Ascending aorta (tissue), 2 donors: ENCODE measurements around the gene RPL5. TPM values are rescaled to one million over a fixed set of nuclear protein-coding genes. Genes with fewer than 3 reads are reported as not detected.

Experiments
- DNase-seq, 2 donors: peaks; one replicate each; pipeline ENCODE4 v3.0.0-alpha.2; 2019; ENCODE audit warnings: low spot score in 2 of 2
- H3K27ac ChIP-seq, 2 donors: fragments of 200-600 bp; sonication (generic); one replicate each; pipeline ENCODE4 v1.5.1; 2016 to 2017; ENCODE audit warnings: mild to moderate bottlenecking in 1 of 2
- H3K27me3 ChIP-seq: fragments of 200-600 bp; sonication (generic); one replicate; pipeline ENCODE4 v1.5.1; 2017
- H3K36me3 ChIP-seq, 2 donors: fragments of 200-600 bp; sonication (generic); one replicate each; pipeline ENCODE4 v1.5.1; 2016
- H3K4me1 ChIP-seq, 2 donors: fragments of 200-600 bp; sonication (generic); one replicate each; pipeline ENCODE4 v1.5.1; 2016 to 2017; ENCODE audit warnings: mild to moderate bottlenecking in 1 of 2
- H3K4me3 ChIP-seq, 2 donors: fragments of 200-600 bp; sonication (generic); one replicate each; pipeline ENCODE4 v1.5.1; 2016 to 2017; ENCODE audit warnings: mild to moderate bottlenecking in 1 of 2
- H3K9me3 ChIP-seq, 2 donors: fragments of 200-600 bp; sonication (generic); one replicate each; pipeline ENCODE4 v1.5.1; 2016
- CTCF ChIP-seq, 3 experiments: fragments of 200-600 bp in 2 of 3; fragments of 450-650 bp in 1 of 3; sonication (generic) in 2 of 3; IDR thresholded peaks; one replicate each; pipeline ENCODE4 v1.5.1; 2016 to 2019; ENCODE audit warnings: antibody characterized with exemption in 3 of 3, mild to moderate bottlenecking in 1 of 3, moderate library complexity in 1 of 3
- intact Hi-C: fragments of 100-400 bp; cut with DNase I; formaldehyde crosslinking; loops from one replicate; pipeline ENCODE4 v1.15.1; 2023
- total RNA-seq: library from RNA; depleted of rRNA; stranded (reverse); fragments of >200 nt; gene quantifications from one replicate; pipeline ENCODE4 v1.1.0, GENCODE V29; 2016

Gene RPL5
- total RNA-seq, 1 donor from 2014 or later, result 617 TPM

GRCh38 chr1:92832537-92833114 is 786 bp downstream of the RPL5 start:
- intact Hi-C loops, result loop anchor here (1.0 to 10.0 kb wide), 5 partner anchors 47 to 1012 kb away; partner anchors contain the start of genes CCDC18, DIPK1A, EVI5 and GLMN
- peaks cover 12 to 16% of the 10 kb centered on the region in 2 donors for H3K4me1 ChIP-seq

GRCh38 chr1:92833840-92834239 is 2.0 kb downstream of the RPL5 start:
- H3K36me3 ChIP-seq, result peaks cover 42 to 43% of the 10 kb centered on the region in 2 donors
- peak overlapping the region in 1 of 2 donors; percentile 90 for H3K27ac ChIP-seq
- no peak for DNase-seq
- no peaks in the 10 kb centered on the region for H3K27me3 ChIP-seq
- H3K4me1 ChIP-seq, result peaks cover 12 to 16% of the 10 kb centered on the region in 2 donors
- peak overlapping the region; percentile 80 for H3K4me3 ChIP-seq
- intact Hi-C loops, result loop anchor here (10.0 kb wide), 3 partner anchors 351 to 1011 kb away; partner anchors contain the start of genes CCDC18, GLMN, RPAP2 and TMED5
- no peak for TF ChIP-seq CTCF (IDR thresholded peaks at IDR 0.05)
- H3K9me3 ChIP-seq, result no peaks in the 10 kb centered on the region

More at GRCh38 chr1:92832537-92833114, 786 bp downstream of the RPL5 start:
- no peak for TF ChIP-seq CTCF (IDR thresholded peaks at IDR 0.05)
- no peak for DNase-seq
- Histone ChIP-seq H3K4me3 (peak overlapping the region; percentile 80), H3K36me3 (peaks cover 30 to 34% of the 10 kb centered on the region in 2 donors), H3K27me3 (no peaks in the 10 kb centered on the region), H3K9me3 (no peaks in the 10 kb centered on the region), H3K27ac (peak overlapping the region; percentile 85 to 90)

- H3K27me3 ChIP-seq, result no peaks in the 10 kb centered on the region
- H3K9me3 ChIP-seq, result no peaks in the 10 kb centered on the region
- intact Hi-C loops, result loop anchor here (10.0 kb wide), 3 partner anchors 350 to 1010 kb away; partner anchors contain the start of genes CCDC18, GLMN, RPAP2 and TMED5
- peaks cover 12 to 16% of the 10 kb centered on the region in 2 donors for H3K4me1 ChIP-seq
- peak overlapping the region in 1 of 2 donors; percentile 80 for H3K4me3 ChIP-seq
- H3K27ac ChIP-seq, result peak overlapping the region in 1 of 2 donors; percentile 90
- DNase-seq, result no peak
- H3K36me3 ChIP-seq, result peaks cover 42 to 46% of the 10 kb centered on the region in 2 donors
- no peak for TF ChIP-seq CTCF (IDR thresholded peaks at IDR 0.05)
Observed at GRCh38 chr1:92834617-92835016, 2.8 kb downstream of the RPL5 start.

GRCh38 chr1:92837062-92837461 is 5.2 kb downstream of the RPL5 start:
- Histone ChIP-seq H3K4me3 (no peak overlapping the region), H3K36me3 (peaks cover 63 to 64% of the 10 kb centered on the region in 2 donors), H3K27ac (no peak overlapping the region), H3K9me3 (no peaks in the 10 kb centered on the region), H3K4me1 (peaks cover 12 to 16% of the 10 kb centered on the region in 2 donors), H3K27me3 (no peaks in the 10 kb centered on the region)
- DNase-seq, result no peak
- no peak for TF ChIP-seq CTCF (IDR thresholded peaks at IDR 0.05)
- intact Hi-C loops, result loop anchor here (10.0 kb wide), 3 partner anchors 348 to 1008 kb away; partner anchors contain the start of genes CCDC18, GLMN, RPAP2 and TMED5

- intact Hi-C loops, result loop anchor here (10.0 kb wide), 3 partner anchors 346 to 1006 kb away; partner anchors contain the start of genes CCDC18, GLMN, RPAP2 and TMED5
- Histone ChIP-seq H3K9me3 (no peaks in the 10 kb centered on the region), H3K4me1 (peaks cover 9 to 10% of the 10 kb centered on the region in 2 donors), H3K27ac (no peak overlapping the region), H3K36me3 (peaks cover 73 to 78% of the 10 kb centered on the region in 2 donors), H3K27me3 (no peaks in the 10 kb centered on the region), H3K4me3 (no peak overlapping the region)
- no peak for DNase-seq
- no peak for TF ChIP-seq CTCF (IDR thresholded peaks at IDR 0.05)
Observed at GRCh38 chr1:92838519-92838918, 6.7 kb downstream of the RPL5 start.
